Omental fat pad (tissue), 4 donors: ENCODE measurements around the gene IAPP. TPM values are rescaled to one million over a fixed set of nuclear protein-coding genes. Genes with fewer than 3 reads are reported as not detected.
"Not testable (repeated sequence)": the region's sequence is repeated elsewhere in the genome, so short reads cannot be mapped to it uniquely, and the experiment has no call there.

Experiments used
- ATAC-seq: fragments of 150-250 bp; one replicate; pipeline ENCODE4 v1.9.1; 2016; ENCODE audit warnings: mild to moderate bottlenecking, moderate library complexity; ENCODE audit not compliant: low FRiP score
- DNase-seq: peaks from one replicate; pipeline ENCODE4 v3.0.0-alpha.2; 2019; ENCODE audit warnings: low spot score
- CTCF ChIP-seq, 3 donors: fragments of 450-650 bp; IDR thresholded peaks; one replicate each; pipeline ENCODE4 v1.5.1; 2016 to 2017; ENCODE audit warnings: antibody characterized with exemption in 3 of 3, mild to moderate bottlenecking in 3 of 3, moderate library complexity in 2 of 3
- total RNA-seq, 4 donors: library from RNA; depleted of rRNA; stranded (reverse); fragments of >200 nt; gene quantifications; one replicate each; pipeline ENCODE4 v1.1.0, GENCODE V29; 2016

Gene IAPP
- total RNA-seq, 4 donors from 2014 or later: not detected

GRCh38 chr12:21416511-21417121 is 43.9 kb downstream of the IAPP start:
- no peak for TF ChIP-seq CTCF (IDR thresholded peaks at IDR 0.05)
- no peak for ATAC-seq
- no peak for DNase-seq

- not testable (repeated sequence) for DNase-seq, ATAC-seq
These were observed 45.7 kb downstream of the IAPP start for GRCh38 chr12:21418398-21418797.

GRCh38 chr12:21419009-21419699 is 46.5 kb downstream of the IAPP start:
- not testable (repeated sequence) for DNase-seq, ATAC-seq

- DNase-seq: no peak
- ATAC-seq: no peak
- TF ChIP-seq CTCF (IDR thresholded peaks at IDR 0.05): no peak
These were observed 55.5 kb downstream of the IAPP start for GRCh38 chr12:21428241-21428640.

Other genes with a start within 250 kb of the IAPP start
- gene SLCO1B1, start 241.7 kb upstream of the IAPP start, total RNA-seq: not detected
- not detected for gene SLCO1A2, start 38.0 kb upstream of the IAPP start, total RNA-seq
- gene PYROXD1, start 64.8 kb downstream of the IAPP start, total RNA-seq: 10 to 100 TPM; 13.8 to 24.9 (median 17.7) TPM
- gene RECQL, start 128.7 kb downstream of the IAPP start, total RNA-seq: 10 to 100 TPM; 28.7 to 41.6 (median 33.3) TPM
- gene GOLT1B, start 128.9 kb downstream of the IAPP start, total RNA-seq: 10 to 100 TPM; 22.0 to 39.0 (median 26.6) TPM
- gene SPX, start 153.4 kb downstream of the IAPP start, total RNA-seq: 1 to 10 TPM in 2 of 4 donors, under 1 TPM in 2; 0.38 to 5.4 (median 1.3) TPM
- gene GYS2, start 231.9 kb downstream of the IAPP start, total RNA-seq: 1 to 10 TPM in 1 of 4 donors, under 1 TPM in 3; 0.13 to 2.0 (median 0.45) TPM